ENCODE measurements around the gene SHOC2. TPM values are rescaled to one million over a fixed set of nuclear protein-coding genes. Genes with fewer than 3 reads are reported as not detected.
A peak's percentile ranks its signal among the peaks of the same experiment; 100 is the strongest.

SHOC2 gene
- total RNA-seq, 1 experiment from 2014 or later, result 23.7 TPM

DNA sequence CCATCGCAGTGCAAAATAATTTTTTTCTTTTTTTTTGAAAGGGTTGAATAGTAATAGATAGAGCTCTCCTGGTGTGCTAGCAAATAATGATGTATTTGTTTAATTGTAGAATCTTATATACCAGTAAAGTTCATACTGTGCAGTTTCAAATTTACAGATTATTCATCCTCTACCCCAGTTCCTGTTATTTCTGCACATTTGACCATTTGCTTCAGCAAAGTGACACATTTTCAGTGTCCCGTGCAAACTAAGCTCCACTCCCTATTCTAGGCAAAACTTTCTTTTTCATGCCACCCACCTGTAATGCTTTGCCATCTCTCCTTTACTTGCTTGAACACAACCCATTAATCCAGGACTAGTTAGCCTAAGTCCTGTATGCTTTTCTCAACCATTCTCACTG, 43.0 kb downstream of the SHOC2 start:
- no peak overlapping the region for H3K27ac ChIP-seq (ENCODE audit: insufficient read length, low read depth, low read length)
- H3K4me2 ChIP-seq (ENCODE audit: insufficient read depth, insufficient read length, low read length), result no peak overlapping the region
- H4K5ac ChIP-seq (ENCODE audit: insufficient read length, low read depth, low read length), result no peak overlapping the region
- no peak overlapping the region for H3K56ac ChIP-seq (ENCODE audit: insufficient read length, low read depth, low read length)
- no peaks in the 10 kb centered on the region for H3K23me2 ChIP-seq (ENCODE audit: insufficient read length, low read depth, low read length, poor library complexity, severe bottlenecking)
- no peaks in the 10 kb centered on the region for H3K27me3 ChIP-seq (ENCODE audit: insufficient read depth, low read length)
- H4K8ac ChIP-seq (replicated peaks; ENCODE audit: insufficient read length, low read depth, low read length), result no peak overlapping the region
- H3K79me1 ChIP-seq (ENCODE audit: insufficient read depth, low read depth, low read length, poor library complexity, severe bottlenecking), result no peaks in the 10 kb centered on the region
- DNase-seq, result no peak
- 0 out of 4 replicates have a peak, but pooled peaks cover 0 to 5% of the 10 kb centered on the region in 2 experiments for H3K4me1 Mint-ChIP-seq
- no peak overlapping the region for H2BK20ac ChIP-seq (ENCODE audit: low read depth, low read length, poor library complexity, severe bottlenecking)
- H3K36me3 Mint-ChIP-seq (ENCODE audit: insufficient read depth in 1 of 3, low read depth in 3 of 3), result no peaks in the 10 kb centered on the region
- H3K9me3 ChIP-seq (ENCODE audit: control insufficient read depth, low read depth, low read length), result no peaks in the 10 kb centered on the region
- no peaks in the 10 kb centered on the region for H3K9me3 Mint-ChIP-seq
- no peak overlapping the region for H2AFZ ChIP-seq (ENCODE audit: low read length)
- no peak overlapping the region for H2BK12ac ChIP-seq (ENCODE audit: insufficient read length, low read depth, low read length)
- H3K4me1 ChIP-seq (ENCODE audit: insufficient read depth, low read length), result no peaks in the 10 kb centered on the region
- H3K27me3 Mint-ChIP-seq (ENCODE audit: low read depth), result no peaks in the 10 kb centered on the region
- H2AK5ac ChIP-seq (ENCODE audit: insufficient read length, low read length), result no peak overlapping the region
- H3K4ac ChIP-seq (ENCODE audit: low read depth, low read length), result no peak overlapping the region
- H2BK120ac ChIP-seq (ENCODE audit: low read depth, low read length, poor library complexity, severe bottlenecking), result no peak overlapping the region
- H3T11ph ChIP-seq (ENCODE audit: low read length), result no peak overlapping the region
- no peak overlapping the region for H2BK5ac ChIP-seq (ENCODE audit: insufficient read length, low read length)
- H3K79me2 ChIP-seq (ENCODE audit: insufficient read depth, low read length), result peaks cover 2% of the 10 kb centered on the region; the same call in 1 of the 2 replicates
- no peak overlapping the region for H3K9ac ChIP-seq (ENCODE audit: extremely low read depth, insufficient read length, low read length)
- no peak overlapping the region for H3K4me3 Mint-ChIP-seq
- H3K27ac Mint-ChIP-seq, result peak overlapping the region in 1 of 3 experiments; percentile 13; a peak in 1 of 7 replicates
- H4K91ac ChIP-seq (ENCODE audit: insufficient read length, low read depth, low read length), result no peak overlapping the region
- H4K20me1 ChIP-seq (ENCODE audit: control insufficient read depth, insufficient read depth, insufficient read length), result no peaks in the 10 kb centered on the region
- no peak overlapping the region for H3K14ac ChIP-seq (ENCODE audit: insufficient read depth, low read length)
- no CpG with 5 or more reads among the region's 2 CpGs for WGBS (ENCODE audit: extremely low coverage, insufficient read length, low lambda C conversion rate)
- no peak overlapping the region for H3K18ac ChIP-seq (ENCODE audit: insufficient read length, low read depth, low read length)
- TF ChIP-seq, protein P1, sequence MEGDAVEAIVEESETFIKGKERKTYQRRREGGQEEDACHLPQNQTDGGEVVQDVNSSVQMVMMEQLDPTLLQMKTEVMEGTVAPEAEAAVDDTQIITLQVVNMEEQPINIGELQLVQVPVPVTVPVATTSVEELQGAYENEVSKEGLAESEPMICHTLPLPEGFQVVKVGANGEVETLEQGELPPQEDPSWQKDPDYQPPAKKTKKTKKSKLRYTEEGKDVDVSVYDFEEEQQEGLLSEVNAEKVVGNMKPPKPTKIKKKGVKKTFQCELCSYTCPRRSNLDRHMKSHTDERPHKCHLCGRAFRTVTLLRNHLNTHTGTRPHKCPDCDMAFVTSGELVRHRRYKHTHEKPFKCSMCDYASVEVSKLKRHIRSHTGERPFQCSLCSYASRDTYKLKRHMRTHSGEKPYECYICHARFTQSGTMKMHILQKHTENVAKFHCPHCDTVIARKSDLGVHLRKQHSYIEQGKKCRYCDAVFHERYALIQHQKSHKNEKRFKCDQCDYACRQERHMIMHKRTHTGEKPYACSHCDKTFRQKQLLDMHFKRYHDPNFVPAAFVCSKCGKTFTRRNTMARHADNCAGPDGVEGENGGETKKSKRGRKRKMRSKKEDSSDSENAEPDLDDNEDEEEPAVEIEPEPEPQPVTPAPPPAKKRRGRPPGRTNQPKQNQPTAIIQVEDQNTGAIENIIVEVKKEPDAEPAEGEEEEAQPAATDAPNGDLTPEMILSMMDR (conservative IDR thresholded peaks at IDR 0.05), result no peak
- H3K23ac ChIP-seq (ENCODE audit: insufficient read length, low read depth, low read length), result no peak overlapping the region
- no peak overlapping the region for H2BK15ac ChIP-seq (ENCODE audit: low read depth, low read length)
